Measurements from ENCODE around the gene IQSEC1.

DNA sequence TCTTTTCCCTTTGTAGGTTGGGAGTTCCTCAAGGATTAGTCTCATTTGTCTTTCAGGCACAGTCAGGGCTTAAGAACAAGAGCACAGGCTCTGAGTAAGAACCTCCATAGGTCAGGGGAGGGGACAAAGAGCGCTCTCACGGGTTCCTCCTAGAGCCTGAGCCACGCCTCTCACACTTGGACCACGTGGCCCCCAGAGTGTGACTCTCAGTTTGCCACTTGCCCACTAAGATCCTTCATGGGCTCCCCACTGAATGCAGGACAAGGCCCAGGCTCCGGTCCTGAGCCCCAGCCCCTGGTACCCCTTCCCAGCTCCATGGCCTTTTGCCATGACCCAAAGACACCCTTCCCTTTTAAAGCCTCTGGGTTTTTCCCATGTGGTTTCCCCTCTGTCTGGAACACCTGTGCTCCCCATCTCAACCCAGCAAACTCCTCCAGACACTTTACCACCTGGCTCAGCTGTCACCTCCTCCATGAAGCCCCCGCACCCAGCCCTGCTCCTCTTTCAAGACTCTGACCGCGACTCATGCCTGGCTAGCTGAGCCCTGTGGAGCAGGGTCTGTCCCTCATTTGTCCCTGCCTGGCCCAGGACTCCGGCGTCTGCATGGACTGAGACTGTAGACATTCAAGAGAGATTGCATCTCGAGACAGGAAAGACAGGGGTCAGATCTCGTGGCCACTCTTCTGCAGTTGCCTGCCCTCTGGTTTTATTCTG lies 32.7 kb downstream of the IQSEC1 start:
- TF ChIP-seq, protein P1, sequence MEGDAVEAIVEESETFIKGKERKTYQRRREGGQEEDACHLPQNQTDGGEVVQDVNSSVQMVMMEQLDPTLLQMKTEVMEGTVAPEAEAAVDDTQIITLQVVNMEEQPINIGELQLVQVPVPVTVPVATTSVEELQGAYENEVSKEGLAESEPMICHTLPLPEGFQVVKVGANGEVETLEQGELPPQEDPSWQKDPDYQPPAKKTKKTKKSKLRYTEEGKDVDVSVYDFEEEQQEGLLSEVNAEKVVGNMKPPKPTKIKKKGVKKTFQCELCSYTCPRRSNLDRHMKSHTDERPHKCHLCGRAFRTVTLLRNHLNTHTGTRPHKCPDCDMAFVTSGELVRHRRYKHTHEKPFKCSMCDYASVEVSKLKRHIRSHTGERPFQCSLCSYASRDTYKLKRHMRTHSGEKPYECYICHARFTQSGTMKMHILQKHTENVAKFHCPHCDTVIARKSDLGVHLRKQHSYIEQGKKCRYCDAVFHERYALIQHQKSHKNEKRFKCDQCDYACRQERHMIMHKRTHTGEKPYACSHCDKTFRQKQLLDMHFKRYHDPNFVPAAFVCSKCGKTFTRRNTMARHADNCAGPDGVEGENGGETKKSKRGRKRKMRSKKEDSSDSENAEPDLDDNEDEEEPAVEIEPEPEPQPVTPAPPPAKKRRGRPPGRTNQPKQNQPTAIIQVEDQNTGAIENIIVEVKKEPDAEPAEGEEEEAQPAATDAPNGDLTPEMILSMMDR (IDR thresholded peaks at IDR 0.05; ENCODE audit: poor library complexity), result no peak
- TF ChIP-seq EZH2phosphoT487 (IDR thresholded peaks at IDR 0.05; ENCODE audit: low read depth, severe bottlenecking, unreplicated experiment), result no peak

Data from hepatocyte (in vitro differentiated cells).